ENCODE results near the gene STXBP6. TPM values are rescaled to one million over a fixed set of nuclear protein-coding genes. Genes with fewer than 3 reads are reported as not detected.
"Not testable (repeated sequence)": the region's sequence is repeated elsewhere in the genome, so short reads cannot be mapped to it uniquely, and the experiment has no call there.

The STXBP6 gene
- total RNA-seq, 1 donor from 2014 or later: 0.51 TPM

- H3K36me3 Mint-ChIP-seq (ENCODE audit: low read depth, unreplicated experiment): no peaks in the 10 kb centered on the region
- H3K27ac Mint-ChIP-seq (ENCODE audit: unreplicated experiment): no peak overlapping the region
- no peak overlapping the region for H3K4me3 Mint-ChIP-seq (ENCODE audit: unreplicated experiment)
- no peak for DNase-seq (ENCODE audit: low spot score)
- peaks cover 7% of the 10 kb centered on the region for H3K4me1 Mint-ChIP-seq (ENCODE audit: unreplicated experiment)
- no peaks in the 10 kb centered on the region for H3K9me3 Mint-ChIP-seq (ENCODE audit: unreplicated experiment)
- TF ChIP-seq CTCF (IDR thresholded peaks at IDR 0.05; ENCODE audit: unreplicated experiment): no peak
- H3K27me3 Mint-ChIP-seq (ENCODE audit: unreplicated experiment): no peaks in the 10 kb centered on the region
Measured at GRCh38 chr14:24966579-24966964, 83.4 kb downstream of the STXBP6 start.

GRCh38 chr14:24965934-24966578 is 83.9 kb downstream of the STXBP6 start:
- Mint-ChIP-seq H3K4me3 (ENCODE audit: unreplicated experiment) (no peak overlapping the region), H3K9me3 (ENCODE audit: unreplicated experiment) (no peaks in the 10 kb centered on the region), H3K27ac (ENCODE audit: unreplicated experiment) (no peak overlapping the region), H3K36me3 (ENCODE audit: low read depth, unreplicated experiment) (no peaks in the 10 kb centered on the region), H3K4me1 (ENCODE audit: unreplicated experiment) (peaks cover 7% of the 10 kb centered on the region), H3K27me3 (ENCODE audit: unreplicated experiment) (no peaks in the 10 kb centered on the region)
- TF ChIP-seq CTCF (IDR thresholded peaks at IDR 0.05; ENCODE audit: unreplicated experiment): no peak
- DNase-seq (ENCODE audit: low spot score): no peak

- H3K27me3 Mint-ChIP-seq (ENCODE audit: unreplicated experiment): no peaks in the 10 kb centered on the region
- no peak overlapping the region for H3K4me3 Mint-ChIP-seq (ENCODE audit: unreplicated experiment)
- no peak overlapping the region for H3K27ac Mint-ChIP-seq (ENCODE audit: unreplicated experiment)
- no peak for TF ChIP-seq CTCF (IDR thresholded peaks at IDR 0.05; ENCODE audit: unreplicated experiment)
- no peak for DNase-seq (ENCODE audit: low spot score)
- H3K4me1 Mint-ChIP-seq (ENCODE audit: unreplicated experiment): peaks cover 7% of the 10 kb centered on the region
- H3K36me3 Mint-ChIP-seq (ENCODE audit: low read depth, unreplicated experiment): no peaks in the 10 kb centered on the region
- H3K9me3 Mint-ChIP-seq (ENCODE audit: unreplicated experiment): no peaks in the 10 kb centered on the region
Measured at GRCh38 chr14:24965578-24965933, 84.4 kb downstream of the STXBP6 start.

GRCh38 chr14:24964591-24964990 is 85.4 kb downstream of the STXBP6 start:
- no peak for DNase-seq (ENCODE audit: low spot score)
- Mint-ChIP-seq H3K9me3 (ENCODE audit: unreplicated experiment) (no peaks in the 10 kb centered on the region), H3K4me3 (ENCODE audit: unreplicated experiment) (no peak overlapping the region), H3K4me1 (ENCODE audit: unreplicated experiment) (peaks cover 7% of the 10 kb centered on the region), H3K27me3 (ENCODE audit: unreplicated experiment) (no peaks in the 10 kb centered on the region), H3K36me3 (ENCODE audit: low read depth, unreplicated experiment) (no peaks in the 10 kb centered on the region), H3K27ac (ENCODE audit: unreplicated experiment) (no peak overlapping the region)
- no peak for TF ChIP-seq CTCF (IDR thresholded peaks at IDR 0.05; ENCODE audit: unreplicated experiment)

- no peak for DNase-seq (ENCODE audit: low spot score)
- H3K27ac Mint-ChIP-seq (ENCODE audit: unreplicated experiment): no peak overlapping the region
- no peak for TF ChIP-seq CTCF (IDR thresholded peaks at IDR 0.05; ENCODE audit: unreplicated experiment)
- H3K36me3 Mint-ChIP-seq (ENCODE audit: low read depth, unreplicated experiment): no peaks in the 10 kb centered on the region
- H3K9me3 Mint-ChIP-seq (ENCODE audit: unreplicated experiment): no peaks in the 10 kb centered on the region
- H3K4me3 Mint-ChIP-seq (ENCODE audit: unreplicated experiment): no peak overlapping the region
- peaks cover 10% of the 10 kb centered on the region for H3K4me1 Mint-ChIP-seq (ENCODE audit: unreplicated experiment)
- no peaks in the 10 kb centered on the region for H3K27me3 Mint-ChIP-seq (ENCODE audit: unreplicated experiment)
Measured at GRCh38 chr14:24964048-24964447, 85.9 kb downstream of the STXBP6 start.

GRCh38 chr14:24962118-24962517 is 87.8 kb downstream of the STXBP6 start:
- not testable (repeated sequence) for H3K27ac Mint-ChIP-seq (ENCODE audit: unreplicated experiment); H3K9me3 Mint-ChIP-seq (ENCODE audit: unreplicated experiment); H3K4me3 Mint-ChIP-seq (ENCODE audit: unreplicated experiment); H3K36me3 Mint-ChIP-seq (ENCODE audit: low read depth, unreplicated experiment); H3K27me3 Mint-ChIP-seq (ENCODE audit: unreplicated experiment); DNase-seq (ENCODE audit: low spot score)
- peaks cover 15% of the 10 kb centered on the region for H3K4me1 Mint-ChIP-seq (ENCODE audit: unreplicated experiment)

All from endothelial cell (in vitro differentiated cells).